Germinal center (tissue), 1 donor: Measurements from ENCODE around the gene CCDC88C.
"Not testable (repeated sequence)": the region's sequence is repeated elsewhere in the genome, so short reads cannot be mapped to it uniquely, and the experiment has no call there.

Experiments used
- DNase-seq: peaks from one replicate; pipeline ENCODE4 v3.0.0; 2012; ENCODE audit warnings: mixed read lengths, low spot score

CCDC88C gene

GRCh38 chr14:91269076-91269991 lies 148.3 kb downstream of the CCDC88C start:
- no peak for DNase-seq

GRCh38 chr14:91267965-91268437 lies 149.6 kb downstream of the CCDC88C start:
- DNase-seq: no peak

- not testable (repeated sequence) for DNase-seq
Observed at GRCh38 chr14:91266276-91266675, 151.3 kb downstream of the CCDC88C start.

GRCh38 chr14:91265404-91265803 lies 152.2 kb downstream of the CCDC88C start:
- no peak for DNase-seq

GRCh38 chr14:91264151-91265150 lies 153.2 kb downstream of the CCDC88C start:
- DNase-seq: no peak

- no peak for DNase-seq
Observed at GRCh38 chr14:91263329-91263728, 154.3 kb downstream of the CCDC88C start.

GRCh38 chr14:91261986-91262549 lies 155.6 kb downstream of the CCDC88C start:
- no peak for DNase-seq

GRCh38 chr14:91261115-91261514 lies 156.5 kb downstream of the CCDC88C start:
- no peak for DNase-seq

GRCh38 chr14:91258876-91259275 lies 158.7 kb downstream of the CCDC88C start:
- DNase-seq: no peak

- DNase-seq: no peak
Observed at GRCh38 chr14:91258011-91258618, 159.5 kb downstream of the CCDC88C start.

- DNase-seq: no peak
Observed at GRCh38 chr14:91257328-91258010, 160.2 kb downstream of the CCDC88C start.

- DNase-seq: no peak
Observed at GRCh38 chr14:91256661-91257060, 161.0 kb downstream of the CCDC88C start.

- DNase-seq: no peak
Observed at GRCh38 chr14:91255026-91255695, 162.5 kb downstream of the CCDC88C start.

GRCh38 chr14:91254461-91254860 lies 163.2 kb downstream of the CCDC88C start:
- no peak for DNase-seq

- no peak for DNase-seq
Observed at GRCh38 chr14:91253795-91254323, 163.8 kb downstream of the CCDC88C start.

- peak; percentile 57 for DNase-seq
Observed at GRCh38 chr14:91252871-91253794, 164.5 kb downstream of the CCDC88C start.

- DNase-seq: no peak
Observed at GRCh38 chr14:91250912-91251311, 166.7 kb downstream of the CCDC88C start.

GRCh38 chr14:91249841-91250616 lies 167.6 kb downstream of the CCDC88C start:
- DNase-seq: no peak
